NCI-H526 (cell line): ENCODE measurements around the gene ALKBH4.
A peak's percentile ranks its signal among the peaks of the same experiment; 100 is the strongest.
"Not testable (repeated sequence)": the region's sequence is repeated elsewhere in the genome, so short reads cannot be mapped to it uniquely, and the experiment has no call there.

Source experiments
- DNase-seq, 2 experiments: peaks; one replicate each; lab custom pipeline; 2025; lab: John Stamatoyannopoulos, UW

Gene ALKBH4

DNA sequence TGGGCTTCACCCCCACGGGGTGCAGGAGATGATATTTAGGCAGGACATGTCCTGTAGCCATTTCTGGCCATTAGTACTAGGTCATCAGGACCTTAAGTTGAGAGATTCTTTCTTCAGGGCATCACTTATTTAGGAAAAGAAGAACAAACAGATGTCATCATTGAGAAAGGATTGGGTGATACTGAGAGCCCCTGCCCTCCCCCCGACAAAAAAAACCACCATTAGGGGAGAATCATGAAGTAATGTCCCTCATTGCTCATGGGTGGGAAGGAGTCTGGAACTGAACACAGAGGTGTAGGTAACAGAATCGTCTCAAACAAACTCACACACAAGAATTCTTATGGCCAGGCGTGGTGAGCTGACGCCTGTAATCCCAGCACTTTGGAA is 37.7 kb downstream of the ALKBH4 start:
- DNase-seq: no peak

DNA sequence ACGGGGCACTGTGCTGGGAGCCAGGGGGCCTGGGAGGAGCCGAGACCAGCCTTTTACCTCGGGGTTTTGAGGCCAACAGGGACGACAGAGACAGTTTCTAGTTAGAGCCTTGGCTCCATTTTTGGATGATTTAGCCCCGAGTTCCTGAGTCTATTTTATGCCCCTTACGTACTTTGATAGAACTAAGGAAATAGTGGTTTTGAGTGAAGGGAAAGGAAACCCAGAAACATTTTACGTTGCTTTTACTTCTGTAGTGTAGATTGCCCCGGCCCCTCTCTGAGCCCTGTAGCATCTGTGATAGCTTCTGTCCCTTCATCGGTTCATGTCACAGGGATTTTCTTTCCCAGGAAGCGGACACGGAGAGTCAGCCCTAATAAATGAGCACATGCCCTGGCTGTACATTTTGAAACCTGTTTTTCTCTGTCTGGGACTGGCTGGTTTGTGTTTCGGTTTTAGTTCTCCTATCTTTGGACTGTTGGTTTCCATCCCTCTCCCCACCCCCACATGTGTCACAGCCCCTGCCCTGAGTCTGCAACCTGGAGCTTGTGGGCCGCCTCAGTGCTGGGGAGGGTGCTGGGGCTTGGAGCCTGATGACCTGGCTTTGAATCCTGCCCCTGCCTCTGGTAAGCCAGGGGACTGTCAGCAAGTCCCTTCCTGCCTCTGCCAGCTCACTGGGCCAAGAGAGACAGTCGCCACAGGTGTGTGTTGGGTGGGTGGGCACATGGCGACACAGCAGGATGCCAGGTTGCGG is 38.2 kb downstream of the ALKBH4 start:
- no peak for DNase-seq

DNA sequence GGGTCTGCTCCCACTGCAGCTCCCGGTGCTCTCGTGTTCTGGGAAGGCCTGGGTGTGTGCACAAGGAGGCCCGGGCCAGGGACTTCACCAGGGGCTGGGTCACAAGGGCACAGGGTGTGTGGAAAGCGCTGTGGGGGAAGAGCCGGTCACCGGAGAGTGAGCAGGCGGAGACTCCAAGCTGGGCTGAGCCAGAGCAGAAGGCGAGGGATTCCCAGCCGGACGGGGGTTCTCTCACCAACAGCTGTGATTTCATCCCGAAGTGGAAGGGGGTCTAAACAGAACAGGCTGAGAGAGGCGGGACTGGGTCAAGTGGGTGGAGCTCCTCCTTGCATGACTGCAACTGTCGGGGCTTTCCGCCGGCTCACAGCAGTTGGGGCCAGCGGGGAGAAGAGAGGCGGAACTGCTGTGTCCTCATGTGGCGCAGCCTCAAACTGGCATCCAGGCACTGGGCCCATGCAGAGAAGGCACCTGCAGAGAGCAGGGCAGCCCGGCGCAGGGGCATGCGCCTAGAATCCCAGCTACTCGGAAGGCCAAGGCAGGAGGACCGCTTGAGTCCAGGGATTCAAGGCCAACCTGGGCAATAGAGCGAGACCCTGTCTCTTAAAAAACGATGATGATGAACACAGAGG is 38.9 kb downstream of the ALKBH4 start:
- no peak for DNase-seq

DNA sequence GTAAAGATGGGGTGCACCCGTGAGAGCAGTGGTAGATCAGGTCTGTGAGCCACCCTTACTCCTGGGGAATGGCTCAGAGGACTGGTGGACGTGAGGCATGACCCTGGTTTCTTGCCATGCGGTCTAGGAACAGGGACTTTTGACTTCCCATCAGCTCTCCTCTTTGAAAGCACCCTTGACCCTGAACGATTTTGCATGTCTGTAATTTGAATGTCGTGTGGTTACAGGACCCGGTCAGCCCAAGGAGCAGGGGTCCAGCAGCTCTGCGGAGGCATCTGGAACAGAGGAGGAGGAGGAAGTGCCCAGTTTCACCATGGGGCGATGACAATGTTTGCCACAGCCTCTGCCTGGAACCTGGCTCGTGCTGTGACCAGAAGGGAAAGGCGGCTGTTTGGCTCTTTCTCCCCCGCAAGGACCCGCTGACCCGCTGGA is 39.9 kb downstream of the ALKBH4 start:
- no peak for DNase-seq

DNA sequence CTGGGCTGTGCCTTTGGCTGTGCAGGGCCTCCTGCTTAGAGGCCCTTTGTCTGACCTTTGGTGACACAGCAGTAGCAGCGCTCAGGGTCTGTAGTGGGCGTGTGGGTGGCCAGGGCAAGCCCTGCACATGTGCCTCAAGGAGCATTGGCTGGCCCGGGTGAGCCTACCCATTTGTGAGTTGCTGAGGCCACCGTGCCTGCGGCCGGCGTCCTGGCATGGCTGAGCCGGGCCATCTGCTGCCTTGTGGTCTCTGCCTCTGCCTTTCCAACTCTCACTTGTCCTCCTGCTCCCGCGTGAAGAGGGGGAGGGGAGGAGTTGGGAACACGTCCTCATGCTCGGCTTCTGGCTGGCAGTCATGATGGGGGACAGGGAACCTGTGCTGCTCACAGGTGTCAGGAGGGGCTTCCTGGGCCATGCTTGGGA is 40.5 kb downstream of the ALKBH4 start:
- no peak for DNase-seq

DNA sequence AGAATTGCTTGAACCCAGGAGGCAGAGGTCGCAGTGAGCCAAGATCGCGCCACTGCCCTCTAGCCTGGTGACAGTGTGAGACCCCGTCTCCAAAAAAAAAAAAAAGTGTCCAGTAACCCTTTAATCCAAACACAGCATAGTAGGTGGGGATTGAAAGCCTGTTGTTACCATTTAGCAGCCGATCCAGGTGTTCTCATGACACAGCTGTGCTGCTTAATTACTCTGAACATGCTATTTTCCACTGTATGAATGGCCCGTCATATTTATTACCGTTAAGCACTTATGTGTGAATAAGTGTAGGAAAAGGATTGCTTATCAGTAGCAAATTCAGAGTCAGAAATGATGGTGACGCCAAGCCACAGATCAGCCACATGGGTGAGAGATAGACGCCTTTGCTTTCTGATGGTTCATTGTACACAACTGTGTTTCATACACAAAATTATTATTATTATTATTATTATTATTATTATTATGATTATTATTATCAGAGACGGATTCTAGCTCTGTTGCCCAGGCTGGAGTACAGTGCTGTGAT is 42.9 kb downstream of the ALKBH4 start:
- DNase-seq: no peak

DNA sequence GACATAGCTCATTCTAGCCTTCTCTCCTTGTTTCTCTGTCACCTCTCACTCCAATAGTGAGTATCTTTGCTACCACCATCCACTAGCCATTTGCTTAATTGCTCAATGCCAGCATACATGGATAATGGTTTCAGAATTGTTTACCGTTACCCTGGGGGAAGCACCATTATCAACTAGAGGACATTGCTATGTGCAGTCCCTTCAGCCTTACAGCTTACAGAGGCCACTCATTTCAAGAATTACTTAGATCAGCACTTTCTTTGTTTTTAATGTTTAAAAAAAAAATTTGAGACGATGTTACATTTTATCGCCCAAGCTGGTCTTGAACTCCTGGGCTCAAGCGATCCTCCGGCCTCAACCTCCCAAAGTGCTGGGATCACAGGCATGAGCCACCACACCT is 46.1 kb downstream of the ALKBH4 start:
- DNase-seq: no peak

DNA sequence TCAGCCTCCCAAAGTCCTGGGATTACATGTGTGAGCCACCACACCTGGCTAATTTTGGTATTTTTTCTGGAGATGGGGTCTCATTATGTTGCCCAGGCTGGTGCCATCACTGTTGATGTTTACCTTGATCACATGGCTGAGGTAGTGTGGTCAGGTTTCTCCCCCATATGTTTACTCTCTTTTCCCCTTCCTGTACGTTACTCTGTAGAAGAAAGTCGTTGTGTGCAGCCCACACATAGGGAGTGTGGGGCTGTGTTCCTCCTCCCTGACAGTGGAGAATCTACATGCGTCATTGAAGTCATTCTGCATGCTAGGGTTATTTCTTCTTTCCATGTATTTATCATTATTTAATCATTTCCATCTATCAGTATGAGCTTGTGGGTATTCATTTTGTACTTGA is 47.6 kb downstream of the ALKBH4 start:
- no peak for DNase-seq

DNA sequence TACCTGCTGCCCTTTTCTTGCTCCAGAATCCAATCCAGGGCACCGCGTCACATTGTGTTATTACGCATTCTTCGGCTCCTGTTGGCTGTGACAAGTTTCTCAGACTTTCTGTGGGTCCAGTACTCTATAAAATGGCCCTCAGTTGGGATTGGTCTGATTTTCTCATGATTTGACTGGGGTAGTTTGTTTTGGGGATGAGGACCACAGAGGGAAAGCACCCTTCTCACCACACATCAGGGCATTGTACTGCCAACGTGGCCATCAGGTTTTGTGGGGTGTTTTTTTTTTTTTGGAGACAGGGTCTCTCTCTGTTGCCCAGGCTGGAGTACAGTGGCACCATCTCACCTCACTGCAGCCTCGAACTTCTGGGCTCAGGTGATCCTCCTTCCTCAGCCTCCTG is 48.3 kb downstream of the ALKBH4 start:
- no peak for DNase-seq

DNA sequence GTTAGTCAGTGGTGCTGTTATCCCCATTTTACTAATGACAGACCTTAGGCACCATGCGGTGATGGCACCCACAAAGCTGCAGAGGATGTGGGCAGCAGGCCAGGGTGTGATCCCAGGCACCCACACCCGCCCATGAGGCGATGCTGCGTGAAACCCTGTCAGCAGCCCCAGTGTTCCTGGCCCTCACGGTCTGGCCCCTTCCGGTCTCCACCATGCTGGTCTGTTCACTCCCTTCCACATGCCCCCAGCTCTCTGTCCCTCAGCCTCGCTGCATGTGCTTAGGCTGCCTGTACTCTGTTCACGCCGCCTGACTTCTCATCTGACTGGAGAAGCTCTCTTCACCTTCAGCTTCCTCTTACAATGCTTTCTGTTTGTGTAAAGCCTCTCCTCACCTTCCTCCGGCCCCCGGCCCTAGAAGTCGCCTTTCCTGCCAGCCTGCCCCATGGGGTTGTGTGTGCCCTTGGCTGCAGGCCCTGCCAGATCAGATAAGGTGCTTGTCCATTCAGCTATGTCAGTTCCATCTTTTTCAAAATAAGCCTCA is 48.9 kb downstream of the ALKBH4 start:
- no peak for DNase-seq

DNA sequence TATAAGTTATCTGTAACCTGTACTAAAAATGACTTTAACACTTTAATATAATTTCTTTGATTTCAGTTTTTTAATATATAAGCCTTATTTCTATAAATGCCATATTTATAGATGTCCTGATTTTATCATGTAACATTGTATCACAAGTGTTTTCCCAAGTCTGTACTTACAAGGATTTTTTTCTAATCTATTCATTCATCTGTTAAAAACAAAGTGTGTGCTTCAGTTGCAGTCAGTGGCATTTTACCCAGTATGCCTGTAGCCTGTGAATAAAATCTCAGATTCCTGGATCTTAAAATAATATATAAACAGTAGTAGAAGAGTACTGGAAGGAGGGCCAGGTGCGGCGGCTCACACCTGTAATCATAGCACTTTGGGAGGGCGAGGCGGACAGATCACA is 51.1 kb downstream of the ALKBH4 start:
- no peak for DNase-seq

DNA sequence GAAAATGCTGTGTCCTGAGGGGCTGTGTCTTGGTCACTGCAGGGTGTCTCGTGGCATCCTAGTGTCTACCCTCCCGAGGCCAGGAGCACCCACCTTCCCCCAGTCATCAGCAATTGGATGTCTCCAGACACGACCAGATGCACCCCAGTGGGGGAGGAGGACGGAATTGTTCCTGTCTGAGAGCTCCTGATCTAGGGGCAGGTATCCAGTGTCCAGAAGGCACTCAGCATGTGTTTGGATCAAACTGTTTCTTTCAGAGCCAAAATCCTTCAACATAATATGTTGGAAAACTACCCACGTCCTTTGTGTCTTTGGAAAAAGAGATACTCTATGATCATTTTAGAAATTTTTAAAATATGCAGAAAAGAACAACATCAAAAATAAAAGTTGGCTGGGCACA is 51.6 kb downstream of the ALKBH4 start:
- DNase-seq: no peak

DNA sequence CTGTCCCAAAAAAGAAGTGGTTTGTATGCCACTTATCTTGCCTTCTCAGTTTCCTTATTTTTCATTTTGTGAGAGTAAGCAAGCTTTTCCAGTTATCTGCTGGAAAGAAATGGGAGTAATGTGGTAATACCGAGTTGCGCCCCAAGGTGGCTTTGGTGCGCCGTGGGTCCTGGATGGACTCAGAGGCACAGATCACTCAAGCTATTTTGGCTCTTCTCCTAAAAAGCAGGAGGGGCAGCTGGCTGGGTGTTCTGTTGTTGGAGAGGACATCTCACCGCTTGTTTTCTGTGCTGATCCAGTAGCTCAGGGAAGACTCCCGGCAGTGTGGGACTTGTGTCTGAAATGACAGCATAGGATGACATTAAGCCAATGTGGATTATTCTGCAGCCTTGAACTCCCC is 52.1 kb downstream of the ALKBH4 start:
- DNase-seq: peak in 1 of 2 experiments; percentile 41

DNA sequence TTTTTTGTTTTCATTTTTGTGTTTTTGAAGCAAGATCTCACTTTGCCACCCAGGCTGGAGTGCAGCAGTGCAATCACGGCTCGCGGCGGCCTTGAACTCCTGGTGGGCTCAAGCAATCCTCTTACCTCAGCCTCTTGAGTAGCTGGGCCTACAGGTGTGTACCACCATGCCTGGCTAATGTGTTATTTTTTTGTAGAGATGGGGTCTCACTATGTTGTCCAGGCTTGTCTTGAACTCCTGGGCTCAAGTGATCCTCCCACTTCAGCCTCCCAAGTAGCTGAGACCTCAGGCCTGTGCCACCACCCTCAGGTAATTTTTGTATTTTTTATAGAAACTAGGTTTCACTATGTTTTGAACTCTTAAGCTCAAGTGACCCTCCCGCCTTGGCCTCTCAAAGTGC is 53.7 kb downstream of the ALKBH4 start:
- DNase-seq: no peak

DNA sequence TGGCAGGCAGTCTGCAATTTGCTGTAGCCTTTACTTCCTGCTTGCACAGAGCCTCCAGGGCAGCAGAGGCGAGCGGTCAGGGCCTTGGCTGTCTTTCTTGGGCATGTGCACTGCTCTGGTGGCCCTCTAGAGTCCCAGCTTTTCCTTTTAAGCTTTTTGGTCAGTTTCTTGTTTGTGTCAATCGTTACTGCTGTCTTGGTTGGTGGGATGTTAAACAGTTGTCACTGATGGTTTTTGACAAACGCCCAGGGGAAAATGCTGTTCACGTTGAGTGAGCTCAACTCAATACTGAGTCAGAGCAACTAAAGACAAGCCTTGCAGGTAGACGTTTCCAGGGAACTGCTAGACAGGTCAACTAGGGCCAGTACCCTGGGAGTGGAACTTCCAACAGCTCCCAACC is 54.5 kb downstream of the ALKBH4 start:
- DNase-seq: no peak

DNA sequence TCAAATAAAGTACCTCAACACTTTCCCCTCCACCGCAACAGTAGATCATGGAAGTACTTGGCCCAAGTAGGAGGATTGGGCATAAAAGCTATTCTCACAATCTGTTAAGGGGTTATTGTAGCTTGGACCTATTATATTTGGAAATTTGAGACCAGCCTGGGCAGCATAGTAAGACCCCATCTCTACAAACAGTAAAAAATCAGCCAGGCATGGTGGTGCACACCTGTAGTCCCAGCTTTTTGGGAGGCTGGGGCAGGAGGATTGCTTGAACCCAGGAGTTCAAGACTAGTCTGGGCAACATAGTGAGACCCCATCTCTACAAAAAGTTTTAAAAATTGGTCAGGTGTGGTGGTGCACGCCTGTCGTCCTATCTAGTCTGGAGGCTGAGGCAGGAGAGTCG is 55.3 kb downstream of the ALKBH4 start:
- no peak for DNase-seq

DNA sequence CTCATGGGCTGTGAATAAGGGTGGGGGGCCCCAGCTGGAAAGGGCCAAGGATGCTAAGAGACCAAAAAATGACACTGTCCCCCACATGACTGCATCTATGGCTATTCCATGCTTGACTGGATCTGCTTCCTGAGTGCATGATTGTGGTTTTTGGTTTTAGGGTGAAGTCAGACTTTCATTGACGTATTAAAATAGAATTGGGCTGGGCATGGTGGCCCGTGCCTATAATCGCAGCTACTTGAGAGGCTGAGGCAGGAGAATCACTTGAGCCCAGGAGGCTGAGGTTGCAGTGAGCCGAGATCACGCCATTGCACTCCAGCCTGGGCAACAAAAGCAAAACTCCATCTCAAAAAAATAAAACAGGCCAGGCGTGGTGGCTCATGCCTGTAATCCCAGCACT is 56.1 kb downstream of the ALKBH4 start:
- not testable (repeated sequence) for DNase-seq

DNA sequence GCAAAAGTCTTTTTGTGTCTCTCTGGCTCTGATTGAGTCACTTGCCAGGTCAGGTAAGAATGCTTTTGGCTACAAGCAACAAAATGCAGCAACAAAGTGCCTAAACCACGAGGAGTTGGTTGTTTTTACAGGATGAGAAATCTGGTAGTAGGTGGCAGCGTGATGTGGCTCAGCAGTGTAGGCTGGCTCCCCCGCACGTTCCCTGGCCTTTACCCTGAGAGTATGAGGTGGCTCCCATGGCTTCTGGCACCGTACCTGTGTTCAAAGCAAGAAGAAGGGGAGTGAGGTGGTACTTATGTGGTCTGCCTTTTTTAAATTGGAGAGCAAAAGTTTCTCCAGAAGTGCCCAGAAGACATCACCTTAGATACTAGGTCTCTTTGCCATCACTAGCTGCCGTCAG is 56.8 kb downstream of the ALKBH4 start:
- DNase-seq: no peak
